Loucy (cell line): ENCODE data around the gene SLC38A10.

Experiments used
- H2AFZ ChIP-seq: fragments of 200-600 bp; sonication (generic); 2 replicates; pipeline ENCODE4 v1.6.0; 2016; ENCODE audit warnings: antibody characterized with exemption, mild to moderate bottlenecking, low read length, moderate library complexity
- H3F3A ChIP-seq: fragments of 200-600 bp; 2 replicates; pipeline ENCODE4 v1.6.0; 2016; ENCODE audit warnings: antibody characterized with exemption, low read depth, mild to moderate bottlenecking
- H3K27me3 ChIP-seq: fragments of 200-600 bp; sonication (generic); 2 replicates; pipeline ENCODE4 v1.6.1; 2014; ENCODE audit warnings: low read length, mild to moderate bottlenecking; ENCODE audit not compliant: insufficient read depth, poor library complexity, severe bottlenecking
- H3K36me3 ChIP-seq: fragments of 200-600 bp; sonication (generic); 2 replicates; pipeline ENCODE4 v1.6.1; 2016; ENCODE audit warnings: low read length; ENCODE audit not compliant: insufficient read depth
- H3K4me1 ChIP-seq: fragments of 200-600 bp; sonication (generic); 2 replicates; pipeline ENCODE4 v1.5.1; 2014; ENCODE audit warnings: low read length, mild to moderate bottlenecking; ENCODE audit not compliant: insufficient read depth, poor library complexity, severe bottlenecking
- H3K4me2 ChIP-seq: fragments of 200-600 bp; sonication (generic); 2 replicates; pipeline ENCODE4 v1.6.0; 2014; ENCODE audit warnings: antibody characterized with exemption, low read length, low read depth, mild to moderate bottlenecking; ENCODE audit not compliant: poor library complexity, severe bottlenecking
- H3K4me3 ChIP-seq: fragments of 200-600 bp; sonication (generic); 2 replicates; pipeline ENCODE4 v1.5.1; 2014; ENCODE audit warnings: low read length, mild to moderate bottlenecking, mixed read lengths; ENCODE audit not compliant: poor library complexity, severe bottlenecking
- H3K79me2 ChIP-seq: fragments of 200-600 bp; sonication (generic); 2 replicates; pipeline ENCODE4 v1.6.1; 2014; ENCODE audit warnings: low read length; ENCODE audit not compliant: insufficient read depth
- H3K9ac ChIP-seq: fragments of 200-600 bp; sonication (generic); 2 replicates; pipeline ENCODE4 v1.6.0; 2014; ENCODE audit warnings: mild to moderate bottlenecking, low read depth, low read length, moderate library complexity; ENCODE audit not compliant: poor library complexity, severe bottlenecking
- H3K9me2 ChIP-seq: fragments of 200-600 bp; sonication (generic); replicated peaks from 2 replicates; pipeline ENCODE4 v1.6.1; 2016; ENCODE audit warnings: low read depth, low read length, mixed read lengths
- H3K9me3 ChIP-seq: fragments of 200-600 bp; sonication (generic); 2 replicates; pipeline ENCODE4 v1.6.1; 2014; ENCODE audit warnings: mild to moderate bottlenecking, antibody characterized with exemption, low read length, low read depth; ENCODE audit not compliant: insufficient read depth
- H4K20me1 ChIP-seq: fragments of 200-600 bp; sonication (generic); 2 replicates; pipeline ENCODE4 v1.6.0; 2014; ENCODE audit warnings: antibody characterized with exemption, low read length, mild to moderate bottlenecking; ENCODE audit not compliant: insufficient read depth, poor library complexity, severe bottlenecking
- EZH2phosphoT487 ChIP-seq: fragments of 200-600 bp; IDR thresholded peaks from 2 replicates; pipeline ENCODE4 v1.6.1; 2018; ENCODE audit warnings: antibody characterized with exemption, mild to moderate bottlenecking, moderate library complexity, borderline replicate concordance
- TF ChIP-seq, protein P1 (sequence below): fragments of 200-600 bp; sonication (generic); conservative IDR thresholded peaks from 2 replicates; pipeline ENCODE4 v1.5.1; 2014; ENCODE audit warnings: mild to moderate bottlenecking, antibody characterized with exemption, low read length

Gene SLC38A10

DNA sequence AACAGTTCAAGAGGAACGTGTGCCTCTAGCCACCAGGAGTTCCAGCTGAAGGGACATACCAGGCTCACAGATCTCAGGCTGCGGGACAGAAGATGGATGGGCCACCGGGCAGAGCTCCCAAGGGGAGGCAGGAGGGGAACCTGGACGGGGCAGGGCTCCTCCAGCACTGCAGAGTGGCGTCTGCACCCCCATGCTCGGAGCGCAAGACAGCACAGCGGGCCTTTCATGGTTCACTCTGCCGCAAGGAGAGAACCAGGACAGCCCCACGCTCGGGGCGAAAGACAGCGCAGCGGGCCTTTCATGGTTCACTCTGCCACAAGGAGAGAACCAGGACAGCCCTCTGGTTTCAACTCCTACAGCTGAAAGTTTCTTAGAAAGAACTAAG, 20.6 kb downstream of the SLC38A10 start:
- Histone ChIP-seq H2AFZ (no peak overlapping the region), H3F3A (peaks cover 6% of the 10 kb centered on the region; the same call in 1 of the 2 replicates), H4K20me1 (no peaks in the 10 kb centered on the region), H3K9ac (no peak overlapping the region), H3K4me2 (no peak overlapping the region), H3K36me3 (peaks cover 29% of the 10 kb centered on the region; the same call in 1 of the 2 replicates), H3K9me2 (no peaks in the 10 kb centered on the region), H3K4me3 (no peak overlapping the region), H3K9me3 (no peaks in the 10 kb centered on the region), H3K79me2 (peaks cover 3% of the 10 kb centered on the region; the same call in 1 of the 2 replicates), H3K4me1 (peaks cover 29% of the 10 kb centered on the region), H3K27me3 (no peaks in the 10 kb centered on the region)
- TF ChIP-seq EZH2phosphoT487: no peak
- TF ChIP-seq, protein P1, sequence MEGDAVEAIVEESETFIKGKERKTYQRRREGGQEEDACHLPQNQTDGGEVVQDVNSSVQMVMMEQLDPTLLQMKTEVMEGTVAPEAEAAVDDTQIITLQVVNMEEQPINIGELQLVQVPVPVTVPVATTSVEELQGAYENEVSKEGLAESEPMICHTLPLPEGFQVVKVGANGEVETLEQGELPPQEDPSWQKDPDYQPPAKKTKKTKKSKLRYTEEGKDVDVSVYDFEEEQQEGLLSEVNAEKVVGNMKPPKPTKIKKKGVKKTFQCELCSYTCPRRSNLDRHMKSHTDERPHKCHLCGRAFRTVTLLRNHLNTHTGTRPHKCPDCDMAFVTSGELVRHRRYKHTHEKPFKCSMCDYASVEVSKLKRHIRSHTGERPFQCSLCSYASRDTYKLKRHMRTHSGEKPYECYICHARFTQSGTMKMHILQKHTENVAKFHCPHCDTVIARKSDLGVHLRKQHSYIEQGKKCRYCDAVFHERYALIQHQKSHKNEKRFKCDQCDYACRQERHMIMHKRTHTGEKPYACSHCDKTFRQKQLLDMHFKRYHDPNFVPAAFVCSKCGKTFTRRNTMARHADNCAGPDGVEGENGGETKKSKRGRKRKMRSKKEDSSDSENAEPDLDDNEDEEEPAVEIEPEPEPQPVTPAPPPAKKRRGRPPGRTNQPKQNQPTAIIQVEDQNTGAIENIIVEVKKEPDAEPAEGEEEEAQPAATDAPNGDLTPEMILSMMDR: no peak

- H3K9ac ChIP-seq: peak overlapping the region; percentile 70
- no peak overlapping the region for H2AFZ ChIP-seq
- peaks cover 29% of the 10 kb centered on the region for H3K4me1 ChIP-seq
- H3K36me3 ChIP-seq: peaks cover 26% of the 10 kb centered on the region; the same call in 1 of the 2 replicates
- H3K4me2 ChIP-seq: peak overlapping the region; percentile 74
- no peaks in the 10 kb centered on the region for H3K27me3 ChIP-seq
- H3K4me3 ChIP-seq: no peak overlapping the region
- no peak for TF ChIP-seq EZH2phosphoT487
- TF ChIP-seq, protein P1: no peak
- H4K20me1 ChIP-seq: no peaks in the 10 kb centered on the region
- H3K9me2 ChIP-seq: no peaks in the 10 kb centered on the region
- H3F3A ChIP-seq: peaks cover 6% of the 10 kb centered on the region; the same call in 1 of the 2 replicates
- no peaks in the 10 kb centered on the region for H3K9me3 ChIP-seq
- peaks cover 2% of the 10 kb centered on the region; the same call in 1 of the 2 replicates for H3K79me2 ChIP-seq
These were observed 21.2 kb downstream of the SLC38A10 start for GRCh38 chr17:81273698-81274470.

GRCh38 chr17:81272616-81273015, 22.5 kb downstream of the SLC38A10 start:
- peaks cover 26% of the 10 kb centered on the region; the same call in 1 of the 2 replicates for H3K36me3 ChIP-seq
- H3K4me2 ChIP-seq: peak overlapping the region; percentile 74
- no peaks in the 10 kb centered on the region for H3K79me2 ChIP-seq
- H3K27me3 ChIP-seq: no peaks in the 10 kb centered on the region
- H3K4me1 ChIP-seq: peaks cover 29% of the 10 kb centered on the region
- H4K20me1 ChIP-seq: no peaks in the 10 kb centered on the region
- no peaks in the 10 kb centered on the region for H3K9me2 ChIP-seq
- H2AFZ ChIP-seq: peak overlapping the region; percentile 26; the same call in 1 of the 2 replicates
- peaks cover 6% of the 10 kb centered on the region; the same call in 1 of the 2 replicates for H3F3A ChIP-seq
- TF ChIP-seq, protein P1: no peak
- TF ChIP-seq EZH2phosphoT487: no peak
- H3K9ac ChIP-seq: peak overlapping the region; percentile 70
- no peaks in the 10 kb centered on the region for H3K9me3 ChIP-seq
- H3K4me3 ChIP-seq: peak overlapping the region; percentile 55
